GM12875 (cell line): ENCODE data around the gene ZNF470.
A peak's percentile ranks its signal among the peaks of the same experiment; 100 is the strongest.

ENCODE experiments used
- H3K4me3 ChIP-seq: one replicate; pipeline ENCODE4 v1.5.1; 2011; ENCODE audit warnings: low read depth, low read length, control low read depth
- TF ChIP-seq, protein P1 (sequence below): IDR thresholded peaks from 2 replicates; pipeline ENCODE4 v1.5.1; 2011; ENCODE audit warnings: low read depth, mild to moderate bottlenecking, control low read depth, inconsistent platforms, low read length, moderate library complexity, borderline replicate concordance; ENCODE audit not compliant: insufficient read depth

Gene ZNF470

GRCh38 chr19:56594446-56594782 is 27.1 kb downstream of the ZNF470 start:
- TF ChIP-seq, protein P1, sequence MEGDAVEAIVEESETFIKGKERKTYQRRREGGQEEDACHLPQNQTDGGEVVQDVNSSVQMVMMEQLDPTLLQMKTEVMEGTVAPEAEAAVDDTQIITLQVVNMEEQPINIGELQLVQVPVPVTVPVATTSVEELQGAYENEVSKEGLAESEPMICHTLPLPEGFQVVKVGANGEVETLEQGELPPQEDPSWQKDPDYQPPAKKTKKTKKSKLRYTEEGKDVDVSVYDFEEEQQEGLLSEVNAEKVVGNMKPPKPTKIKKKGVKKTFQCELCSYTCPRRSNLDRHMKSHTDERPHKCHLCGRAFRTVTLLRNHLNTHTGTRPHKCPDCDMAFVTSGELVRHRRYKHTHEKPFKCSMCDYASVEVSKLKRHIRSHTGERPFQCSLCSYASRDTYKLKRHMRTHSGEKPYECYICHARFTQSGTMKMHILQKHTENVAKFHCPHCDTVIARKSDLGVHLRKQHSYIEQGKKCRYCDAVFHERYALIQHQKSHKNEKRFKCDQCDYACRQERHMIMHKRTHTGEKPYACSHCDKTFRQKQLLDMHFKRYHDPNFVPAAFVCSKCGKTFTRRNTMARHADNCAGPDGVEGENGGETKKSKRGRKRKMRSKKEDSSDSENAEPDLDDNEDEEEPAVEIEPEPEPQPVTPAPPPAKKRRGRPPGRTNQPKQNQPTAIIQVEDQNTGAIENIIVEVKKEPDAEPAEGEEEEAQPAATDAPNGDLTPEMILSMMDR: no peak
- H3K4me3 ChIP-seq: no peak overlapping the region

DNA sequence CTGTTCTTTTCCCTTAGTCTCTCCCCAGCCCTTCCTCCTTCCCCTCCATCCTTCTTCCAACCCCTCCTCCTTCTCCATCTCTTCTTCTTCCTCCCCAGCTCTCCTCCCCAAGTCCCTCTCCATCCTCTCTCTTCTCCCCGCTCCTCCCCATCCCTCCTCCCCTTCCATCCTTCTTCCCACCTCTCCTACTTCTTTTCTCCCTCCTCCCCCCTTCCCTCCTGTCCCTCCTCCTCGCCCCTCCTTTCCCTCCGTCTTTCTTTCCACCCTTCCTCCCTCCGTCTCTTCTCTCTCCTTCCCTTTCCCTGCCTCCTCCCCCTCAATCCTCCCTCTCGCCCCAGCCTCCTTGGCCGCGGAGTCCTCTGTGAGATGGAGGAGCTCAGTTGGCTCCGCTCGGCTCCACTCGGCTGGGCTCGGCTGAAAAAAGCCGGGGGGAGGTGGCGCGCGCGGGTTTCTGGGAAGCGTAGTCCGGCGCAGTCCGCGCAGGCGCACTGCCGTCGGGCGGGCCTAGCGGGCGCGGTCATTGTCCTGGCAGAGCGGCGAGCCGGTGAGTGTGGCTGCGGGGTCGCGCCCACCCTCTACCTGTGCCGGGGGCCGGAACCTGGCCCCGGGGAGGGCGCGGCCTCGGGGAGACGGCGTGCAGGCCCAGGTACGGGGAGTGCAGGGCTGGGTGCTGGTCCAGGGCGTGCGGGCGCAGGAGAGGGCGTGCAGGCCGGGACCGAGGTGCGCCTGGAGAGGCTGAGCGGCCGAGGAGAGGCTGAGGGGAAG is 27.7 kb downstream of the ZNF470 start, which contains the start of gene ZNF71:
Gene ZNF71 (plus strand): TSS at position 520 of the 765 bp plus-strand sequence. CDS start 6,257 bp downstream, outside the sequence.
- TF ChIP-seq, protein P1: no peak

GRCh38 chr19:56595548-56595899 is 28.3 kb downstream of the ZNF470 start:
- peak overlapping the region; percentile 28 for H3K4me3 ChIP-seq
- TF ChIP-seq, protein P1: no peak

More for the DNA sequence above, 27.7 kb downstream of the ZNF470 start, which contains the start of gene ZNF71:
- H3K4me3 ChIP-seq: peak within 1 kb of the TSS; percentile 28

- no peak overlapping the region for H3K4me3 ChIP-seq
- TF ChIP-seq, protein P1: no peak
Measured at GRCh38 chr19:56596676-56597075, 29.4 kb downstream of the ZNF470 start.

GRCh38 chr19:56597696-56598095 is 30.4 kb downstream of the ZNF470 start:
- H3K4me3 ChIP-seq: no peak overlapping the region
- TF ChIP-seq, protein P1: no peak

DNA sequence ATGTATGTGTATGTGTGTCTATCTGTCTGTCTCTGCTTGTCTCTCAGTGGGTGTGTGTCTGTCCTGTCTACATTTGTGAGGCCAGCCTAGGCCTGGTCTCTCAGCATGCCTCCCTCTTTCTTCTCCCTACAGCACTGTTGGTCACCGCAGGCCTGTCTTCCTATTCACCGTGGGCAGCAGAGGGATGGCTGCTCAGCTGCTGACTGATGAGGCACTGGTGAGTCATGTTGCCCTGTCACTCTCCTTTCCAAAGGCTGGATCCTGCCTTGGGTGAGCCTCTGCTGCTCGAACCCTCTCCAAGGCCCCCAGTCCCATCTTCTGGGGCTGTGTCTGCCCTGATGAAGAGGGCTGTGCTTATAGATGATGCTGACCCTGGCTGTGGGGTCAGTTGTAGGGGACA is 34.1 kb downstream of the ZNF470 start:
- H3K4me3 ChIP-seq: no peak overlapping the region
- TF ChIP-seq, protein P1: no peak

- TF ChIP-seq, protein P1: no peak
- H3K4me3 ChIP-seq: no peak overlapping the region
Measured at GRCh38 chr19:56603829-56604228, 36.6 kb downstream of the ZNF470 start.
